ENCODE data around the gene RPL37. TPM values are rescaled to one million over a fixed set of nuclear protein-coding genes. Genes with fewer than 3 reads are reported as not detected.

The RPL37 gene
- total and polyA plus RNA-seq, 9 of the 15 experiments (the other 6 are each of a cell fraction or from before 2014, with no cell fraction given): 2,342 to 7,963 (median 4,091) TPM

GRCh38 chr5:40791715-40792139 is 43.3 kb downstream of the RPL37 start (continued):
- no peak for TF ChIP-seq HCFC1 (IDR thresholded peaks at IDR 0.05; ENCODE audit: low read depth, low read length)
- no peak for TF ChIP-seq ZBTB43 (CRISPR knock-in tag; IDR thresholded peaks at IDR 0.05)
- no peak for TF ChIP-seq HDAC2 (IDR thresholded peaks at IDR 0.05)
- peak; percentile 30; the same call in 1 of the 2 replicates for TF ChIP-seq DPF2 (IDR thresholded peaks at IDR 0.05)
- 0 out of 2 replicates have a peak, but pooled peaks have one; percentile 4 for TF ChIP-seq JUND (IDR thresholded peaks at IDR 0.05; ENCODE audit: borderline replicate concordance, low read depth, low read length)
- no peak for TF ChIP-seq JUND (tag; IDR thresholded peaks at IDR 0.05; ENCODE audit: borderline replicate concordance, low read depth, low read length)
- TF ChIP-seq ZNF274 (IDR thresholded peaks at IDR 0.05; ENCODE audit: borderline replicate concordance, low read depth, low read length): no peak
- no peak for TF ChIP-seq FOXO4 (CRISPR knock-in tag; IDR thresholded peaks at IDR 0.05)
- no peak for TF ChIP-seq ZC3H8 (IDR thresholded peaks at IDR 0.05)
- peak; percentile 94 for TF ChIP-seq HMBOX1 (IDR thresholded peaks at IDR 0.05)
- no peak for TF ChIP-seq ZBTB9 (CRISPR knock-in tag; IDR thresholded peaks at IDR 0.05)
- no peak for TF ChIP-seq ZNF311 (CRISPR knock-in tag; IDR thresholded peaks at IDR 0.05)
- TF ChIP-seq BMI1 (IDR thresholded peaks at IDR 0.05; ENCODE audit: low read length): no peak
- TF ChIP-seq GMEB1 (CRISPR knock-in tag; IDR thresholded peaks at IDR 0.05): no peak
- TF ChIP-seq HNRNPLL (IDR thresholded peaks at IDR 0.05; ENCODE audit: low read depth, low read length, poor library complexity, severe bottlenecking): peak; percentile 60
- TF ChIP-seq KAT2B (IDR thresholded peaks at IDR 0.05; ENCODE audit: low read depth, low read length): no peak
- TF ChIP-seq NCOA2 (IDR thresholded peaks at IDR 0.05; ENCODE audit: partially characterized antibody in 2 of 2): no peak
- TF ChIP-seq CEBPB (tag; IDR thresholded peaks at IDR 0.05): peak; percentile 62
- no peak for TF ChIP-seq UBTF (IDR thresholded peaks at IDR 0.05; ENCODE audit: borderline replicate concordance in 1 of 2, low read depth in 2 of 2, low read length in 2 of 2)
- no peak for TF ChIP-seq ZNF146 (CRISPR knock-in tag; IDR thresholded peaks at IDR 0.05; ENCODE audit: unreplicated experiment)
- no peak for TF ChIP-seq ZNF253 (CRISPR knock-in tag; conservative IDR thresholded peaks at IDR 0.05)
